ENCODE measurements around the gene STAT5A. TPM values are rescaled to one million over a fixed set of nuclear protein-coding genes. Genes with fewer than 3 reads are reported as not detected.
"Not testable (repeated sequence)": the region's sequence is repeated elsewhere in the genome, so short reads cannot be mapped to it uniquely, and the experiment has no call there.

STAT5A gene
- polyA plus RNA-seq, 12 donors, result 11.9 to 19.6 (median 15.3) TPM; not detected in 1

GRCh38 chr17:42283241-42284023, 4.9 kb upstream of the STAT5A start:
- DNase-seq, result no peak

- no peak for DNase-seq
Measured at GRCh38 chr17:42284024-42284369, 4.3 kb upstream of the STAT5A start.

DNA sequence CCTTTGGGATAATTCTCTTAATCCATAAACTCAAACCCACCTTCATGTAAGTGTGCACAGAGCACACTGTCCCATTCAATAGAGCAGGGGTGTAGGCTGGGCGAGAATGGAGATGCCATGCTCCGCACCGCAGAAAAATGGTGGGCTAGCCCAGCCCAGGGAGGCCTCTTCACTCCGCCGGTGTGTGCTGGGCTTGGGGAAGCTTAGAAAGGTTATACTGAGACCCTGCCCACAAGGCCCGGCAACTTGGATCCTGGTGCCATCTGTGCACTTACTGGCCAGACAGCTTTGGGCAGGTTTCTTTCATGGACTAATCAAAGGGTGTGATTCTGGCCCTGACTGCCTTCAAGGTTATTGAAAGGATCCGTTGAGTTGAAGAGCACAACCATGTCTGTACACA, 3.7 kb upstream of the STAT5A start:
- DNase-seq, result no peak

DNA sequence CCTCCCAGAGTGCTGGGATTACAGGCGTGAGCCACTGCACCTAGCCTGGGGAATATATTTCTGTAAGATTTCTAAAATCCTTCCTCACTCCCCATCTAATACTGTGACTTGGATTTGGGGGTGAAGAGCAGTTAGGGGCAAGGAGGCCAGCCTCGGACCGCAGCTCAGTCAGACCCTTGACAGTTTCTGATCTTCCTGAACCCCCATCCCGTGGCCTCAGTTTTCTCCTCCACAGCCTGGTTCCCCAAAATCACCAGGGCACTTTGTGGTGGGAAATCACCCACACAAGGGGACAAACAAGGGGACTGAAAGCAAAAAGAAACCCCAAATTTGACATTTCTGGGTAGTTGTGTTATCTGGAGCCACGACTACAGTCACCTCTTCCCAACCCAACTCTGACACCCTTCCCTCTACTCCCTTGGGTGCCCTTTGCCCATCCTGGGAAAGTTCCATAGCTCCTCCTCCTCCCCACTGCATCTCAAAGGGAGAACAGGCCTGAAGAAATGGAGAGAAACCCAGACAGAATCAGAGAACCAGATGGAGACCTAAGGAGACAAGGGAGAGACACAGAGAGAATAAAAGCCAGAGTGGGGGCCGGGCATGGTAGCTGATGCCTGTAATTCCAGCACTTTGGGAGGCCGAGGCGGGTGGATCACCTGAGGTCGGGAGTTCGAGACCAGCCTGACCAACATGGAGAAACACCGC, 2.8 kb upstream of the STAT5A start:
- DNase-seq, result no peak

DNA sequence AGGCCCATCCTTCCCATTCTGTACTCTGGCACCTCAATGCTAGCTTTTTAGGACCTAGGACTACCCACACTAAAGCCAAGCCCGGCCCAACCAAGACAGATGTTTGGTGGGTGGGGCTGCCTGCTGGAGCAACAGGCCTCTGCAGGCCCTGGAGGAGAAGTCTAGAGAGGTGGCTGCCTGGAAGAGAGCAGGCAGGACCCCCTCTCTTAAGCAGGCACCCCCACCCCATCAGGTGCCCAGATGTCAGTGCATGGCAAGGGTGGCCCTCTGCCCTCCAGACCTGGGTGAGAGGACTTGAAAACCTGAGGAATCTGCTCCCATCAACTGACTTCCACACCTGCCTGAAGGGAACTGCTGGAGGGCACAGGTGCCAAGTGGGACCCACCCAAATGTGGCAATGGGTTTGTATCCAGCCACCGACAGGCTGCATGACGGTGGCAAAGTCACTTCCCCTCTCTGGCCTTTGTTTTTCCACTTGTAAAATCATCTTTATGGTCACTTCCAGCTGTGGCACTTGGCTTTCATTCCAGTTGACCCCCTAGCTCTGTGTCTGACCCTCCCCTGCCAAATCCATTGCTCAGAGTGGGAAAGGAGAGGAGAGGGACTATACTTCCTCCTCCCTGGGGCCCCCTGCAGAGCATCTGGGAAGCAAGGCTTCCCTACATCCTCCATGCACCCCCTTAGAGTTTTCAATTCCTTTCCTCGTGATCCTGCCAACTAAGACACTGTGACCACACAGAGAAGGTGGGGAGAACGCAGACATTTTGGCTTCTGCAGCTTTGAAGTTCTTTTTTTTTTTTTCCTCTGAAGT, 1.7 kb upstream of the STAT5A start:
- DNase-seq, result peak; percentile 40

DNA sequence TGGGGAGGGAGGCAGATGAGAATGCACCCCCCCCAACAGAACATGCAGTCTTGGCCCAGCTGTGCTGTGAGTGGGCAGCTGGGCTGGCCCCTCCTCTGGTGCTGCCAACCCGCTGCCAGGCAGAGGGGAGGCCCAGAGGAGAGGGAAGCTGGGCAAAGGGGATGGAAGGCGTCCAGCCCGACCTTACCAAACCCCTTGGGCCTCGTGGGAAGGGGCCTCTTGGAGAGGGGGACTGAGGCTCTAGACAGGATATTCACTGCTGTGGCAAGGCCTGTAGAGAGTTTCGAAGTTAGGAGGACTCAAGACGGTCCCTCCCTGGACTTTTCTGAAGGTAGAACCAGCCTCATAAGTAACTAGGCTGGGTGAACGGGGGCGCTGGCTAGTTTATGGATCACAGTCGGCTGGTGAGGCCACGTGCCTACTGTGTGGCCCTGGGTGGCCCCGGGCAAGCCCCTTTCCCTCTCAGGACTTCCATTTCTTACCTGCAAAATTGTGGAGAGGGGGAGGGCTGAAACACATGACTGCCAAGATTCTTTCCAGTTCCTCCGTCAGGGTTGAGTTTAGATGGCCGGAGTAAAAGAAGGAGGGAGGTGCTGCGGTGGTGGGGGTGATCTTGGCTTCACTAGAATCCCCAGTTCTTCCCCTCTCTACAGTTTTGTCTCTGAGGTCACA, 857 bp upstream of the STAT5A start:
- peak; percentile 41 for DNase-seq

- DNase-seq, result no peak
Measured at GRCh38 chr17:42288803-42289610, 709 bp downstream of the STAT5A start.

DNA sequence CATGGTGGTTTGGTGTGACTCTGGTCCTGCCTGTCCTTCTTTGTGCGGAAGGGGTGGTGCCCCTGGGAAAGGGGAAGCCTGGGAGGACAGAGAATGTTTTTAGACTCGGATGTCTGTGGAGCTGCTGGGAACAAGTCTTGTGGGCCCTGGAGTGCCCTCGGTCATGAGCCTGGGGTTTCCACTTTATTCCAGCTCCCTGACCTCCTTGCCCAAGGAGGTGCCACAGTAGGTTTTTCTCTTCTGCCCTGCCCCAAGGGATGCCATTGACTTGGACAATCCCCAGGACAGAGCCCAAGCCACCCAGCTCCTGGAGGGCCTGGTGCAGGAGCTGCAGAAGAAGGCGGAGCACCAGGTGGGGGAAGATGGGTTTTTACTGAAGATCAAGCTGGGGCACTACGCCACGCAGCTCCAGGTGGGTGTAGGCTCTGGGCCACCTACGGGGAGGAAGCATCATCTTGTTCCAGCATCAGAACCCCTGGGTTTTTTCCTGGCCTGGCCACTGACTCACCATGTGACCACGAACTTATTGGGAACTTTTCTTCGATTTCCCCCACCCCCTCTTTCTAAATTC, 1.4 kb downstream of the STAT5A start:
- DNase-seq, result no peak

DNA sequence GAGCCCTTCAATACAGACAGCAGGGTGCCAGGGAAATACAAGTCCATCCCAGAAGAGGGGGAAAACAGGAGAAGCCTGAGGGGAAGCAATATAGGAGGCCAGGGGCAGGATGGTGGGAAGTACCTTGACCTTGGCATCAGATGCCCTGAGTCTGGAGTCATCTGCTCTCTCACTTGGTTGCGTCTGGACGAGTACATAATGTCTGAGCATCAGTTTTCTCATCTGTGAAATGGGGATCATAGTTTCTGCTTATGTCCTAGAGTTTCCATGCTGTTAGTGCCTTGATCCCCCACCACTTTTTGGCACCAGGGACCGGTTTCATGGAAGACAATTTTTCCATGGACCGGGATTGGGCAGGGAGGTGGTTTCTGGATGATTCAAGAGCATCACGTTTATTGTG, 2.3 kb downstream of the STAT5A start:
- DNase-seq, result no peak

GRCh38 chr17:42291129-42291528, 2.8 kb downstream of the STAT5A start:
- no peak for DNase-seq

- DNase-seq, result no peak
Measured at GRCh38 chr17:42294469-42295398, 6.4 kb downstream of the STAT5A start.

DNA sequence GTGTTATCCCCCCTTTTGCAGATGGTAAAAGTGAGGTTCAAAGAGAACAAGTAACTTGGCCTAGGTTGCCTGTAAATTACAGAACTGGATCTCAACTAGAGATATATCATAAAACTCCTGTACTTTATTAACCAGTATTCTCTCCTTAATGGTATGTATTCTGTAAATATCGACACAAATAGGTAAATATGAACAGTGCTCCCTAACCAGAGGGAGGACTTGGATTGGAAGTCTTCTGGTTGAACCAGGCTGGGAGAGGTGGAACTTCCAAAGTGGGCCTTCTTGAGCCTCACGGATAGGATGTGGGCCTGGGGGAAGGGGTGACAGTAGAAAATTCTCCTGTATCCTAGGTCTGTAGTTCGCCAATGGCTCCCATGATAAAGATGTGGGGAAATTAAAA, 7.7 kb downstream of the STAT5A start:
- no peak for DNase-seq

- not testable (repeated sequence) for DNase-seq
Measured at GRCh38 chr17:42297775-42298174, 9.5 kb downstream of the STAT5A start.

DNA sequence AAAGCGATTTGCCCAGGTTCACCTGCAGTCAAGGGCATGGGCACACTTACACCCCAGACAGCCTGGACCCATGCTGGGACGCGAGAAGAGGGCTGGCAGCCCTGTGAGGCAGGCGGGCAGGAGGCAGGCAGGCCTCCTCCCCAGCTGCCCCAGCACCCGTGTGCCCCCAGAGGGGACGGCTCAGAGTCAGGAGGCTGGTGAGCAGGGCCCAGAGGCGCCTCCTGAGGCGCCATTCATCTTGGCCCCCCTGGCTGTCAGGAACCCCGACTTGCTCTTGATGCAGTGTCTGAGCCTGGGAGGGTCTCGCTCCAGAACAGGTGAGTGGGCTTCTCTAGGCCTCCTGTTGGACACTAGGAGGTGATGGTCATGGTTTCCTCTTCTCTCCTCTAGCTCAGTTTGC, 11.1 kb downstream of the STAT5A start:
- not testable (repeated sequence) for DNase-seq

GRCh38 chr17:42299913-42300312, 11.6 kb downstream of the STAT5A start:
- not testable (repeated sequence) for DNase-seq

- DNase-seq, result no peak
Measured at GRCh38 chr17:42301022-42301421, 12.7 kb downstream of the STAT5A start.

DNA sequence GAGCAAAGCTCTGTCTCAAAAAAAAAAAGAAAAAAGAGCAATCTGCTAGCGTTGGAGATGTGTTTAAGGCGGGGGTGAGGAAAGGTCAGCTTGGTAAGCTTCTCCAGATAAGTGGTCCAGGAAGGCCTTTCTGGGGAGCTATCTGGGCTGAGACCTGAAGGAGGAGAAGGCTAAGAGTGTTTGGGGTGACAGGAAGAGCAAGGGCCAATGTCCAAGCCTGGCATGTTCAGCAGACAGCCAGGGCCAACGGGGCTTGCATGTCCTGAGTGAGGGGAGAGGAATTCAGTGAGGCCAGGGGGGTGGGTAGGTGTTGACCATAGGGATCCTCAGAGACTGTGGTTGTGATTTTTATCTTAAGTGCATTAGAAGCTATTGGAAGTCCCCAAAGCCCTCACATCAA, 15.4 kb downstream of the STAT5A start:
- no peak for DNase-seq

DNA sequence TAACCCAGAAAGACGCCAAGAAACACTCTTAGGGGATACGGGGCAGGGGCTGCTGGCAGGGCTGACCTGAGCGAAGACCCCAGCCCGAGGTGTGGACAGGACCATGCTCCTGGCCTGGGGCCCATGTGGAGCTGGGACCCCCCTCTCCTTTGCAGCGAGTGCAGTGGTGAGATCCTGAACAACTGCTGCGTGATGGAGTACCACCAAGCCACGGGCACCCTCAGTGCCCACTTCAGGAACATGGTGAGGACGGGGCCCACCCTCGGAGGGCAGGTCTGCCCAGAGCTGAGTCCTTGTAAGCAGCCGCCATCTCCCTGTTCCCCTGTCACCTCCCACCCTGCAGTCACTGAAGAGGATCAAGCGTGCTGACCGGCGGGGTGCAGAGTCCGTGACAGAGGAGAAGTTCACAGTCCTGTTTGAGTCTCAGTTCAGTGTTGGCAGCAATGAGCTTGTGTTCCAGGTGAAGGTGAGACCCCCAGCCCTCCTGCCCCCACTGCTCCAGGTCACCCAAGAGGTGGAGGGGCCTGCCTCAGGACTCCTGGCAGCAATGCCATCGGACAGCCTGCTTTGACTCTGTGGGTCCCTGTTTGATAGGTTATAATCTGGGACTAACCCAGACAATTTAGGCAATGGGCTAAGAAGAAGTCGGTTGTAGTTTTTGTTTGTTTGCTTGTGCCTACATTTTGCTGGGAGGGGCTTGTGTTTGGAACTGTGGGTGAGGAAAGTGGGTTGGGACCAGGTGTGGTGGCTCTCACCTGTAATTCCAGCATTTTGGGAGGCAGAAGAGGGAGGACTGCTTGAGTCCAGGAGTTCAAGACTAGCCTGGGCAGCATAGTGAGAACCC, 16.1 kb downstream of the STAT5A start:
- no peak for DNase-seq

- DNase-seq, result not testable (repeated sequence)
Measured at GRCh38 chr17:42305031-42305330, 16.7 kb downstream of the STAT5A start.

Measured in muscle of arm (tissue), 12 donors.